T-helper 2 cell treated with Interferon-gamma antibody and Interleukin-4, amounts not matched to agents 5 μg/mL and 100 μg/mL, for 36 hours (primary cell): Measurements from ENCODE around the gene LPAR2.
A peak's percentile ranks its signal among the peaks of the same experiment; 100 is the strongest.
"Not testable (repeated sequence)": the region's sequence is repeated elsewhere in the genome, so short reads cannot be mapped to it uniquely, and the experiment has no call there.

Experiments
- DNase-seq: peaks from one replicate; pipeline ENCODE4 v3.0.0; 2021; ENCODE audit warnings: low spot score
- H3K27ac Mint-ChIP-seq: one replicate; pipeline ENCODE4 v1.8.0; 2021; ENCODE audit warnings: mild to moderate bottlenecking, mixed read lengths
- H3K27me3 Mint-ChIP-seq: one replicate; pipeline ENCODE4 v1.8.0; 2021; ENCODE audit warnings: low read depth, mixed read lengths
- H3K36me3 Mint-ChIP-seq: one replicate; pipeline ENCODE4 v1.8.0; 2021; ENCODE audit warnings: low read depth, mixed read lengths
- H3K4me1 Mint-ChIP-seq: one replicate; pipeline ENCODE4 v1.8.0; 2021; ENCODE audit warnings: low read depth, mixed read lengths
- H3K4me3 Mint-ChIP-seq: one replicate; pipeline ENCODE4 v1.8.0; 2022; ENCODE audit warnings: mild to moderate bottlenecking, moderate library complexity, mixed read lengths
- H3K9me3 Mint-ChIP-seq: one replicate; pipeline ENCODE4 v1.8.0; 2021; ENCODE audit warnings: mixed read lengths

Gene LPAR2

GRCh38 chr19:19610376-19611202 lies 17.4 kb downstream of the LPAR2 start:
- H3K9me3 Mint-ChIP-seq: no peaks in the 10 kb centered on the region
- no peak for DNase-seq
- H3K36me3 Mint-ChIP-seq: peaks cover 43% of the 10 kb centered on the region
- H3K4me3 Mint-ChIP-seq: no peak overlapping the region
- H3K4me1 Mint-ChIP-seq: peaks cover 32% of the 10 kb centered on the region
- no peak overlapping the region for H3K27ac Mint-ChIP-seq
- no peaks in the 10 kb centered on the region for H3K27me3 Mint-ChIP-seq

GRCh38 chr19:19606686-19607085 lies 21.3 kb downstream of the LPAR2 start:
- H3K27me3 Mint-ChIP-seq, H3K9me3 Mint-ChIP-seq, H3K4me3 Mint-ChIP-seq, DNase-seq: not testable (repeated sequence)
- Mint-ChIP-seq H3K4me1 (peaks cover 36% of the 10 kb centered on the region), H3K36me3 (peaks cover 29% of the 10 kb centered on the region), H3K27ac (peak overlapping the region; percentile 87)

- Mint-ChIP-seq H3K27ac (peak overlapping the region; percentile 87), H3K4me3 (peak overlapping the region; percentile 49), H3K27me3 (no peaks in the 10 kb centered on the region), H3K9me3 (no peaks in the 10 kb centered on the region), H3K36me3 (peaks cover 33% of the 10 kb centered on the region), H3K4me1 (peaks cover 43% of the 10 kb centered on the region)
- DNase-seq: peak; percentile 37
Observed at GRCh38 chr19:19606021-19606420, 22.0 kb downstream of the LPAR2 start.

- peaks cover 21% of the 10 kb centered on the region for H3K36me3 Mint-ChIP-seq
- peak overlapping the region; percentile 18 for H3K4me3 Mint-ChIP-seq
- H3K4me1 Mint-ChIP-seq: peaks cover 52% of the 10 kb centered on the region
- no peaks in the 10 kb centered on the region for H3K9me3 Mint-ChIP-seq
- DNase-seq: no peak
- peak overlapping the region; percentile 67 for H3K27ac Mint-ChIP-seq
- H3K27me3 Mint-ChIP-seq: no peaks in the 10 kb centered on the region
Observed at GRCh38 chr19:19602713-19603324, 25.2 kb downstream of the LPAR2 start.

- DNase-seq: no peak
- peak overlapping the region; percentile 45 for H3K4me3 Mint-ChIP-seq
- H3K27ac Mint-ChIP-seq: peak overlapping the region; percentile 77
- peaks cover 58% of the 10 kb centered on the region for H3K4me1 Mint-ChIP-seq
- no peaks in the 10 kb centered on the region for H3K9me3 Mint-ChIP-seq
- H3K27me3 Mint-ChIP-seq: no peaks in the 10 kb centered on the region
- peaks cover 25% of the 10 kb centered on the region for H3K36me3 Mint-ChIP-seq
Observed at GRCh38 chr19:19602136-19602712, 25.8 kb downstream of the LPAR2 start.

- peak overlapping the region; percentile 81 for H3K27ac Mint-ChIP-seq
- no peaks in the 10 kb centered on the region for H3K9me3 Mint-ChIP-seq
- H3K4me3 Mint-ChIP-seq: peak overlapping the region; percentile 25
- peak; percentile 37 for DNase-seq
- H3K27me3 Mint-ChIP-seq: no peaks in the 10 kb centered on the region
- H3K4me1 Mint-ChIP-seq: peaks cover 55% of the 10 kb centered on the region
- H3K36me3 Mint-ChIP-seq: peaks cover 23% of the 10 kb centered on the region
Observed at GRCh38 chr19:19600793-19601330, 27.2 kb downstream of the LPAR2 start.

GRCh38 chr19:19598728-19599451 lies 29.1 kb downstream of the LPAR2 start:
- peak overlapping the region; percentile 64 for H3K4me3 Mint-ChIP-seq
- peak overlapping the region; percentile 98 for H3K27ac Mint-ChIP-seq
- DNase-seq: peak; percentile 67
- peaks cover 33% of the 10 kb centered on the region for H3K36me3 Mint-ChIP-seq
- H3K9me3 Mint-ChIP-seq, H3K27me3 Mint-ChIP-seq: not testable (repeated sequence)
- H3K4me1 Mint-ChIP-seq: peaks cover 65% of the 10 kb centered on the region

GRCh38 chr19:19597809-19598306 lies 30.2 kb downstream of the LPAR2 start:
- peak; percentile 84 for DNase-seq
- no peaks in the 10 kb centered on the region for H3K27me3 Mint-ChIP-seq
- peak overlapping the region; percentile 98 for H3K27ac Mint-ChIP-seq
- H3K9me3 Mint-ChIP-seq: no peaks in the 10 kb centered on the region
- H3K4me3 Mint-ChIP-seq: peak overlapping the region; percentile 64
- H3K4me1 Mint-ChIP-seq: peaks cover 60% of the 10 kb centered on the region
- H3K36me3 Mint-ChIP-seq: peaks cover 34% of the 10 kb centered on the region

GRCh38 chr19:19595171-19595701 lies 32.8 kb downstream of the LPAR2 start:
- no peaks in the 10 kb centered on the region for H3K27me3 Mint-ChIP-seq
- H3K4me1 Mint-ChIP-seq: peaks cover 57% of the 10 kb centered on the region
- H3K27ac Mint-ChIP-seq: peak overlapping the region; percentile 77
- H3K9me3 Mint-ChIP-seq: no peaks in the 10 kb centered on the region
- H3K4me3 Mint-ChIP-seq: no peak overlapping the region
- peaks cover 40% of the 10 kb centered on the region for H3K36me3 Mint-ChIP-seq
- DNase-seq: peak; percentile 11

GRCh38 chr19:19594381-19594780 lies 33.6 kb downstream of the LPAR2 start:
- Mint-ChIP-seq H3K27me3 (no peaks in the 10 kb centered on the region), H3K4me1 (peaks cover 64% of the 10 kb centered on the region), H3K27ac (peak overlapping the region; percentile 76), H3K36me3 (peaks cover 47% of the 10 kb centered on the region), H3K4me3 (no peak overlapping the region), H3K9me3 (no peaks in the 10 kb centered on the region)
- DNase-seq: peak; percentile 57

GRCh38 chr19:19592690-19593089 lies 35.3 kb downstream of the LPAR2 start:
- Mint-ChIP-seq H3K36me3 (peaks cover 47% of the 10 kb centered on the region), H3K4me1 (peaks cover 64% of the 10 kb centered on the region), H3K27ac (peak overlapping the region; percentile 93), H3K9me3 (no peaks in the 10 kb centered on the region), H3K27me3 (no peaks in the 10 kb centered on the region), H3K4me3 (no peak overlapping the region)
- no peak for DNase-seq

GRCh38 chr19:19591133-19591825 lies 36.7 kb downstream of the LPAR2 start:
- Mint-ChIP-seq H3K9me3 (no peaks in the 10 kb centered on the region), H3K36me3 (peaks cover 40% of the 10 kb centered on the region), H3K4me1 (peaks cover 55% of the 10 kb centered on the region), H3K4me3 (peak overlapping the region; percentile 31), H3K27ac (peak overlapping the region; percentile 93), H3K27me3 (no peaks in the 10 kb centered on the region)
- peak; percentile 83 for DNase-seq

GRCh38 chr19:19588546-19588945 lies 39.5 kb downstream of the LPAR2 start:
- Mint-ChIP-seq H3K27ac (peak overlapping the region; percentile 67), H3K36me3 (peaks cover 39% of the 10 kb centered on the region), H3K4me3 (peak overlapping the region; percentile 54), H3K27me3 (no peaks in the 10 kb centered on the region), H3K9me3 (no peaks in the 10 kb centered on the region), H3K4me1 (peaks cover 44% of the 10 kb centered on the region)
- DNase-seq: no peak
